ENCODE data around the gene MNX1.

The MNX1 gene

DNA sequence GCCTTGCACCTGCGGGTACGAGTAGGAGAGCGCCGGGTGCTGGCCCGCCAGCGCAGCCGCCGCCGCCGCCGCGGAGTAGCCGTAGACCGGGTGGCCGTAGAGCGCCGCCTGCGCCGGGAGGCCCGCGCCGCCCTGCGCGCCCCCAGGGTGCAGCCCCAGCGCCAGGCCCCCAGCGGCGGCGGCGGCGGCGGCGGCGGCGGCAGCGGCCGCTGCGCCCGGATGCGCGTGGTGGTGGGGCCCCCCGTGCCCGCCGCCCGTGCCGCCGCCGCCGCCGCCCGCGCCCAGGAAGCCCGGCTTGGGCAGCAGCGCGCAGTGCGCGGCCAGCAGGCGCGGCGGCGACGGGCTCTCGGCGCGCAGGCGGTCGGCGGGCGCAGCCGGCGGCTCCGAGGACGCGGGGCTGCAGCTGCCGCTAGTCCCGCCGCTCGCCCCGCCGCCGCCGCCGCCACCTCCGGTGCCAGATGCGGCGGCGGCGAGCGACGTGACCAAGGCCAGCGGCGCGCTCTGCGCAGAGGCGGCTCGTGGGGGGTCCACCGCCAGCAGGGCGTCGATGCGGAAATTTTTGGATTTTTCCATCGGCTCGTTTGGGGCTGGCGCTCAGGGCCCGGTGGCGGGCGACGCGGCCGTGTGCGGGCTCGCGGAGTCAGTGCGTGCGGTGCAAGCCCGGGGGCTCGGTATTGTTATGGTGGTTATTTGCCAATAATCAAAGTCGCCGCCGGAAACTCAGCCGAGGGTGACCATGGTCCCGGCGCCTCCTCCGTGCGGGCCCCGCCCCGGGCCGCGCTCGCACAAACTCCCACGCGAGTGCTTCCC lies 480 bp downstream of the MNX1 start:
- peak overlapping the region; percentile 77 for H3K4me3 ChIP-seq (ENCODE audit: low read depth, low read length)
- TF ChIP-seq, protein P1, sequence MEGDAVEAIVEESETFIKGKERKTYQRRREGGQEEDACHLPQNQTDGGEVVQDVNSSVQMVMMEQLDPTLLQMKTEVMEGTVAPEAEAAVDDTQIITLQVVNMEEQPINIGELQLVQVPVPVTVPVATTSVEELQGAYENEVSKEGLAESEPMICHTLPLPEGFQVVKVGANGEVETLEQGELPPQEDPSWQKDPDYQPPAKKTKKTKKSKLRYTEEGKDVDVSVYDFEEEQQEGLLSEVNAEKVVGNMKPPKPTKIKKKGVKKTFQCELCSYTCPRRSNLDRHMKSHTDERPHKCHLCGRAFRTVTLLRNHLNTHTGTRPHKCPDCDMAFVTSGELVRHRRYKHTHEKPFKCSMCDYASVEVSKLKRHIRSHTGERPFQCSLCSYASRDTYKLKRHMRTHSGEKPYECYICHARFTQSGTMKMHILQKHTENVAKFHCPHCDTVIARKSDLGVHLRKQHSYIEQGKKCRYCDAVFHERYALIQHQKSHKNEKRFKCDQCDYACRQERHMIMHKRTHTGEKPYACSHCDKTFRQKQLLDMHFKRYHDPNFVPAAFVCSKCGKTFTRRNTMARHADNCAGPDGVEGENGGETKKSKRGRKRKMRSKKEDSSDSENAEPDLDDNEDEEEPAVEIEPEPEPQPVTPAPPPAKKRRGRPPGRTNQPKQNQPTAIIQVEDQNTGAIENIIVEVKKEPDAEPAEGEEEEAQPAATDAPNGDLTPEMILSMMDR (IDR thresholded peaks at IDR 0.05; ENCODE audit: control insufficient read depth, extremely low read depth, insufficient read depth) = no peak
- DNase-seq (ENCODE audit: low read depth) = no peak

DNA sequence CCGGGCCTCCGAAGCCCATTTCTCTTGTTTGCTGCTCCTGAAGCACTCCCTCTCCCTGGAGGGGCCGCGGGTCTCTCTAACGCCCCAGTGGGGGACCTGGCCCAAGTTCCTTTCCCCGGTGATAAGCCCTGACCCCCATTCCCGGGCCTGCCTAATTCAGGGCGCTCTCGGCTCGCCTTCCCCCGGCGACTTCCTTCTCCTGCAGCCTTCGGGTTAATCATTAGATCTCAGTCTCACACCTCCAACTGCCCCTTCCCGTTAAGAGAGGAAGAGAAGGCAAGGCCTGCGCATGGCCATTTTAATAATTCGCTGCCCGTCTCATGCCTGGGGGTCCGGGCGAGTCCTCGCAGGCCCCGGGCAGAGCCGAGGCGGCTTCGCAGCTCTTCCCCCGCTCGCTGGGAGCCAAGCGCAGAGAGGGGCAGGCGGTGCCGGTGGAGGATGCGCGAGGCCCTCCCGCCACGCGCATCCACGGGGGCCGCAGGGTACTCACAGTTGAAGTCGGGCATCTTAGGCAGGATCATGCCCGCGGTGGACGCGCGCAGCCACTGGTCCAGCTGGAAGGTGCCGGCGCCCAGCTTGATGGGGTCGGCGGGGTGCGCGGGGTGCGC lies 1.2 kb downstream of the MNX1 start:
- DNase-seq (ENCODE audit: low read depth) = no peak
- TF ChIP-seq, protein P1 (IDR thresholded peaks at IDR 0.05; ENCODE audit: control insufficient read depth, extremely low read depth, insufficient read depth) = no peak
- peak overlapping the region; percentile 77 for H3K4me3 ChIP-seq (ENCODE audit: low read depth, low read length)

DNA sequence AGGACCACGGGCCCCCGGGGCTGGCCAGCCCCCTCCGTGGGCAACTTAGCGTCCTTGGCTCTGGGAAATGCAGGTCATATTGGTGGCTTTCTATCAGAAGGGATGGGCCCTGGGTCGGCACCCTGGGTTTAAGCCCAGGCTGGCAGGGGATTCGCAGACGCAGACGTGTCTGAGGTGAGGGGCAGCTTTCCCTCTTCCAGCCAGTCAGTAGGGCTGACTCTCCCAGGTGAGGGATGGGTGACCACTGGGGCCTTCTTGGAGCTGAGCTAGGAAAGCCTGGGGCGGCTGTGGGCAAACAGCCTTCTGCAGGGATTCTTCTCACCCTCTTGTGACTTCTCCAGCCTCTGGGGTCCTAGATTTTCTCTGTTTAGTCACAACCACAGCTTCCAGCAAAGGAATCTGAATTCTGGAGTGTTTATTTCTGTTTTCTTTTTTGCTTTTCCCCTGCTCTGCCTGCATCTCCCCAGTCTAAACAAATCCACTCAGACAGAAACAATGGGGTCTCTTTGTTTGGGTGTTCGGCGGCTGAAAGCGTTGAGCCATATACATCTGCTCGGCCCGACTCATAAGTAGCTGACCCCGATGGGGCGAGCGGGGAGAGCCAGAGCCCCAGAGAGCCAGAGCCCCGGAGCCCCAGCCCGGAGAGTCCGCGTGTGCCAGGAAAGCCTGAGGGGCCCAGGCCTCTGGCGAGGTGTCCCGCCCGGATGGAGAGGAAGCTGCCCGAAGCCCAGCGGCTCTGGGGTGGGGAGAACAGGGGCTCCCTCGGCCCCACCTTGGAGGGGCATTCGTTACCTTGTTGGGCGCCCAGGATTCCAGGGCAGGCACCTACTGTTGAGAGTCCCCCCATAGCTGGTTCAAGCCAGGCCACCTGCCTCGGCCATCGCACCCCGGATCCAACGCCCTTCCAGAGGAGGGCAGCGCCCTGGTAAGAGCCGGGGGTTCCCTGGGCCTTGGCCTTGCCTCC lies 2.0 kb downstream of the MNX1 start:
- TF ChIP-seq, protein P1 (IDR thresholded peaks at IDR 0.05; ENCODE audit: control insufficient read depth, extremely low read depth, insufficient read depth) = no peak
- no peak for DNase-seq (ENCODE audit: low read depth)
- peak overlapping the region; percentile 77 for H3K4me3 ChIP-seq (ENCODE audit: low read depth, low read length)

DNA sequence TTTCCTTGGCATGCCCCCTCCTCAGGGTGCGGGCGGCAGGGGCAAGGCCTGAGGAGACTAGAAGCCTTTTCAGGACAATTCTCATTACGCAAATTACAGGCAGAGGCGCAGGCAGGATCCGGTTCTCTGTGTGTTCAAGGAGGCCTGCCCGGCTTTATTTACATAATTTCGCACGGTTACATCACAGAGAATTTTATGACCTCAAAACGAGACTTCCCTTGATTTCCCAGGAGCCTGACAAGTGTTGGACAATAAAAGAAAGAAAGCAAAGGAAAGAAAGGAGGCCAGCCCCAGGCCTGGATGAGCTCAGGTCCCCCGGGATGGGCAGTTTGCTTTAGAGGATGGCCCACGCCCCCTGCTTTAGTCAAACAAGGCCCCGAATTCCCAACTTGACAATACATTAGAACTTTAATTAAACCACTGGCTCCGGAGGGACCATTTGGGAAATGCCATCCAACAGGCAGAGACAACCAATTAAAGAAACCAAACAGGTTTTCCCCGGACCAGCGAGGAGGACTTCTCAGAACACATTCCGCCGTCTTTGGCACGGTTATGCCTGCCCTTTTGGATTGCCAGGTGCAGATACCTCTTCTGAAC lies 2.9 kb downstream of the MNX1 start:
- TF ChIP-seq, protein P1 (IDR thresholded peaks at IDR 0.05; ENCODE audit: control insufficient read depth, extremely low read depth, insufficient read depth) = no peak
- peak; percentile 80 for DNase-seq (ENCODE audit: low read depth)
- H3K4me3 ChIP-seq (ENCODE audit: low read depth, low read length) = peak overlapping the region; percentile 77

DNA sequence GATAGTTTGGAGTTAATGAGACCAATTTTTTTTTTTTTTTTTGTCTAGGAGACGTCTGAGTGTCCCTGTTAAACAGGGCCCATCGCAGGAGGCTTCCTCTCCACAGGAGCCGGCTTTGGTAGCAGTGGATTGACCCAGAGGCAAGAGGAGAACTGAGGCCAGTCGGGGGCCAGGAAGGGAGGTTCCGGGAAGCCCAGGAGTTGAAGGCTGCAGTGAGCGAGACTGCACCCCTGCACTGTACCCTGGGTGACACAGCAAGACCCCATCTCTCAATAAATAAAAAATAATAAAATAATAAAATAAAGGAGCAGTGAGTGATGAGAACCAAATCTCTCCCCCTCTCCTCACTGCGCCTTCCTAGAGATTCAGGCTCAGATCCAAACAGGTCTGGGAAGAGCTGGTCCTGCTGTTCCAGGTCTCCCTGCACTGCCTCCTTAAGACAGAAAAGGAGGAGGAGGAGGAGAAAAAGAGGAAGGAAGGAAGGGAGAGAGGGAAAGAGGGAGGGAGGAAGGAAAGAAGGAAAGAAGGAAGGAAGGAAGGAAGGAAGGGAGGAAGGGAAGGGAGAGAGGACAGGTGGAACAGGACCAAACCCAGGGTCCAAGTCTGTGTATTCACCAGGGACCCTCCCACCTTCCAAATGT lies 3.5 kb downstream of the MNX1 start:
- peak; percentile 7 for DNase-seq (ENCODE audit: low read depth)
- peak overlapping the region; percentile 77 for H3K4me3 ChIP-seq (ENCODE audit: low read depth, low read length)
- TF ChIP-seq, protein P1 (IDR thresholded peaks at IDR 0.05; ENCODE audit: control insufficient read depth, extremely low read depth, insufficient read depth) = no peak

DNA sequence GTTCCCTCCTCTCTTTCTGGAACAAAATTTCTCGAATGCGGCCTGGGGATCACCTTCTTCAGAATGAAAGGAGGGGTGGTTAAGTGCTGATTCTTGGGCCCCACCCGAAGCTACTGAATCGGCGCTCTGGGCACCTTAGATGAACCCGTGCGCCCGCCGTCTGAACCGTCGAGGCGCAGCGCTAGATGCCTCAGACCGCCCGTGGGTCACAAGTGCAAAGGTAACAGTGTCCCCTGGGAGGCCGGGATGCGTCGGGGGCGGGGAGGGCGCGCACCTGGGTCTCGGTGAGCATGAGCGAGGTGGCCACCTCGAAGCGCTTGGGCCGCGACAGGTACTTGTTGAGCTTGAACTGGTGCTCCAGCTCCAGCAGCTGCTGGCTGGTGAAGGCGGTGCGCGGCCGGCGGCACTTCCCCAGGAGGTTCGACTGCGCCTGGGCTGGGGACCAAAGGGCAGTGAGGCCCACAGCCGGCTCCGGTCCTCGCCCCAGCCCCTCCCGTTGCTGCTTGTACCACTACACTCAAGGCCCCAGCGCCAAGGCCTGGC lies 4.2 kb downstream of the MNX1 start:
- TF ChIP-seq, protein P1 (IDR thresholded peaks at IDR 0.05; ENCODE audit: control insufficient read depth, extremely low read depth, insufficient read depth) = no peak
- H3K4me3 ChIP-seq (ENCODE audit: low read depth, low read length) = no peak overlapping the region
- DNase-seq (ENCODE audit: low read depth) = no peak

Data from LNCaP clone FGC (cell line).